Measurements from ENCODE around the gene OR2T34.
"Not testable (repeated sequence)": the region's sequence is repeated elsewhere in the genome, so short reads cannot be mapped to it uniquely, and the experiment has no call there.

OR2T34 gene

DNA sequence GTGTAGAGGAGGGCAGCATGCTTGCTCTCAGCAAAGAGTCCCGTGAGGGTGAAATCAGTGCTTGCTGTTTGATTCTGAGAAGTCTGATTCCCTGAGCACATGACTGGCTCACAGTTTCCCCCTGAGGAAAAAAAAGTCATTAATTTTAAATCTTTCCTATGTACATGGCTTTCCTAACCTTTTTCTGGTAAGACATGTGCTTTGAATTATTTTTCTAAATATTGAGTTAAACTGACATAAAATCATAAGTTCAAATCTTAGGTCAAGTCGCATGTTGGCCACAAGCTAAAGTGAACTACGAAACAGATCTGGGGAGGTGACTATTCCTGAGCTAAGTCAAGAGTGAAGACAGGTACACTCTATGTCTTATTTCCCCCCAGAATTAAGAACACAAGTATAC is at the start of gene OR2T34:
Gene OR2T34, minus strand, starts transcription at position 101 of the 400 bp plus-strand sequence. Its CDS starts 0 bp downstream, at position 101.
- DNase-seq: not testable (repeated sequence)

DNA sequence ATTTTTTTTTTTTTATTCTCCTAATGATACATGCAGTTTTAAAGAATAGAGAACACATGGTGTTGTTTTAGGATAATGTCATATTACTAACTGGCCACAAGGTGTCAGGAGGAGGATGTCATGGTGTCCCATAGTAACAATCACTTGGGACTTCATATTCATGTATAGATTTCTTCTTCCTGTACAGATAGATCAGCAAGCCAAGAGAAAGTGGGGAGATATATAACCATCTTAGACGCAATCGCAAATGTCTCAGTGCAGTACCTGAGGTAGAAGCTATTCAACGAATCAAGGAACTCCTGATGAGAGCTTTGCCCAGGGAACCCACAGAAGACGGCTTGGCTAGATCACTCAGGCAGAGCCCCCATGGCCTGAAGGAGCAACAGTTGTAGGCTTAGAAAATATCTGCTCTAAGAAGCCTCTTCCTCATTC is 48.0 kb upstream of the OR2T34 start:
- peak; percentile 60 for DNase-seq

- no peak for DNase-seq
Measured at GRCh38 chr1:248621770-248622169, 47.2 kb upstream of the OR2T34 start.

- DNase-seq: peak; percentile 67
Measured at GRCh38 chr1:248618878-248619277, 44.3 kb upstream of the OR2T34 start.

- no peak for DNase-seq
Measured at GRCh38 chr1:248618119-248618518, 43.6 kb upstream of the OR2T34 start.

DNA sequence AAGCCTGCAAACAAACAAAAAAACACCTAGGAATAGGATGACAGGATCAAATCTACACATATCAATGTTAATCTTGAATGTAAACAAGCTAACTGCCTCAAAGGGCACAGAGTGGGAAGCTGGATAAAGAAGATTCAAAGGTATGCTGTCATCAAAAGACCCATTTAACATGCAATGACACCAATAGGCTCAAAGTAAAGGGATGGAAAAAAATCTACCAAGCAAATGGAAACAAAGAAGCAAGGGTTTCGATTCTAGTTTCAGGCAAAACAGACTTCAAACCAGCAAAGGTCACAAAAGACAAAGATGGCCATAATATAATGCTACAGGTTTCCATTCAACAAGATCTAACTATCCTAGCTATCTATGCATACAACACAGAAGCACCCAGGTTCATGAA is 39.2 kb upstream of the OR2T34 start:
- no peak for DNase-seq

- no peak for DNase-seq
Measured at GRCh38 chr1:248611883-248612414, 37.4 kb upstream of the OR2T34 start.

- no peak for DNase-seq
Measured at GRCh38 chr1:248610301-248610700, 35.7 kb upstream of the OR2T34 start.

- DNase-seq: no peak
Measured at GRCh38 chr1:248599396-248599795, 24.8 kb upstream of the OR2T34 start.

DNA sequence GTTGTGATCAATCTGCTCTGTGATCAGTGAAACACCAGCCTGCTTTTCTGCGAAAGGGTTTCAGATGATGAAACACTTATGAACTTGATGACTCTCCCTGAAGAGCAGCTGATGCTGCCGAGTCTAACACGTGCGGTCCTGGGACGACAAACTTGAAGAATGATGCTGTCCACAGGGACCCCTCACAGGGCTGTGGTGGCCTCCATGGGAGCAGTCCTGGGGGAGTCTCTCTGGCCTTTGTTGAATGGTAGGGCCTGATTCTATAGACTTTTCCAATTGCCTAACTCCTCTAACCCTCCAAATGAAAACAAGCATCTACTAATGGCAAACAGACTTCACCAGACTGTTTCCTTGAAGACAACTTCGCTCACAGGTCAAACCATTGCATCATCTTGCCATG is 23.0 kb upstream of the OR2T34 start, which contains the start of gene OR2T10:
Gene OR2T10, minus strand, starts transcription at position 112 of the 400 bp plus-strand sequence. CDS start 3,932 bp downstream, outside the sequence.
- no peak for DNase-seq

GRCh38 chr1:248596615-248597014 is 22.1 kb upstream of the OR2T34 start:
- DNase-seq: peak; percentile 85

GRCh38 chr1:248593226-248593625 is 18.7 kb upstream of the OR2T34 start:
- DNase-seq: no peak

DNA sequence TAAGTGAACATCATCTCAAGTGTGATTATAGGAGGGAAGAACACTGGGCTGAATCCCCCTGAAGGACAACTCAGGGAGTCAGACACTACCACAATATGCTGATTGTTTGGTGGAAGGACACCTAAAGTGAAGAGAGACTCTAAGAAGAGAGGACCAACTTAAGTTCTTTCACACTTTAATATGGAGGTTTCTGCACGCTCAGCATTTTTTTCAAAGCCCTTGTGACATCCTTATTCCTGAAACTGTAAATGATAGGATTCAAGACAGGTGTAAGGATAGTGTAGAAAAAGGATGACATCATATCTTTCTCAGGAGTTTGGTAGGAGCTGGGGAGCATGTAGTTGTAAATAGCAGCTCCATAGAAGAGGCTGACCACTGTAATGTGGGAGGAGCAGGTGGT is 18.1 kb upstream of the OR2T34 start:
- DNase-seq: no peak

- no peak for DNase-seq
Measured at GRCh38 chr1:248590055-248590454, 15.5 kb upstream of the OR2T34 start.

DNA sequence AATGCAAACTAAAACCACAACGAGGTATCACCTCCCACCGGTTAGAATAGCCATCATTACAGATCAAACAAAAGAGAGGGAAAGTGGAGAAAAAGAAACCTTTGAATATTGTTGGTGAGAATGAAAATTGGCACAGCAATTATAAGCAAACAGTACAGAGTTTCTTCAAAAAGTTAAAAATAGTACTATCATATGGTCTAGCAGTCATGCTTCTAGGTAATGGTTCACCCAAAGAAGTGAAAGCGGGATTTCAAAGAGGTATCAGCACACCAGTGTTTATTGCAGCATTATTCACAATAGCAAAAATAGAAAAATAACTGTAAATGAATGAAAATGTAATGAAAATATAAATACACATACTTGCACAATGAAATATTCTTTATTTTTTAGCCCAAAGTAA is 14.8 kb upstream of the OR2T34 start:
- no peak for DNase-seq

DNA sequence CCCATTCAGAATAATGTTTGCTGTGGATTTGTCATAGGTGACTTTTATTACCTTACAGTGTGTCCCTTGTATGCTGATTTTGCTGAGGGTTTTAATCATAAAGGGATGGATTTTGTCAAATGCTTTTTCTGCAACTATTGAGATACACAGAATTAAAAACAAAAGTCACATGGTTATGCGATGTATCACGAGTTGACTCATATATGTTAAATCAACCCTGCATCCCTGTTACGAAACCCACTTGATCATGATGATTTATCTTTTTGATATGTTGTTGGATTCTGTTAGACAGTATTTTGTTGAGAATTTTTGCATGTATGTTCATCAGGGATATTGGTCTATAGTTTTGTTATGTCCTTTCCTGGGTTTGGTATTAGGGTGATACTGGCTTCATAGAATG is 10.7 kb upstream of the OR2T34 start:
- DNase-seq: no peak

- DNase-seq: peak; percentile 48
Measured at GRCh38 chr1:248576260-248576980, 1.9 kb upstream of the OR2T34 start.

GRCh38 chr1:248573856-248574255 is 701 bp downstream of the OR2T34 start:
- not testable (repeated sequence) for DNase-seq

- not testable (repeated sequence) for DNase-seq
Measured at GRCh38 chr1:248572049-248572448, 2.5 kb downstream of the OR2T34 start.

DNA sequence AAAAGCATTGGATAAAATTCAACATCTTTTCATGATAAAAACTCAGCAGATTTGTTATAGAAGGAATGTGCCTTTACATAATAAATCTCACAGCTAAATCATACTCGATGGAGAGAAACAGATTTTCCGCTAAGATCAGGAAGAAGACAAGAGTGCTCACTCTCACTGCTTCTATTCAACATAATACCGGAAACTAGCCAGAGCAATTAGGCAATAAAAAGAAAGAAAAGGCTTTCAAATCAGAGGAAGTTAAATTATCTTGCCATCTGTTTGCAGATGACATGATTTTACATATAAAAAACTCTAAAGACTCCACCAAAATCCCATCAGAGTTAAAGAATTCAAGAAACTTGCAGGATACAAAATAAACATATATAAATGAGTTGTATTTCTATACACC is 3.7 kb downstream of the OR2T34 start:
- DNase-seq: not testable (repeated sequence)

DNA sequence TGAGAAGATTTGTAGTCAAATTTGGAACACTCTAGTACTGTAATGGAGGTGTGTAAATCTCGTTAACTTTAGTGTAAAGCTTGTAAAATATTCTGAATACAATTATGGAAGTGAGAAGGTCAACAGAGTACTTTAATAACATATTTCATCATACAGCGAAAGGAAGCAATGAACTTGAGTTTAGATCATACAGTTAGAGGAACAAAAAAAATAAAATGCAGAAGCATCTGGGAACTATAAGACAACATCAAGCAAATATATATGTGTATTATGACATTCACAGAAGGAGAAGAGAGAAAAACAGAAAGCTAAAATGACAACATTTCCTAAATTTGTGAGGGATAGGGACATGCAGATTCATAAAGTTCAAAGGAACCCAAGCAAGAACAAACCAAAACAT is 5.5 kb downstream of the OR2T34 start:
- peak; percentile 52 for DNase-seq

- not testable (repeated sequence) for DNase-seq
Measured at GRCh38 chr1:248565530-248566373, 8.8 kb downstream of the OR2T34 start.

DNA sequence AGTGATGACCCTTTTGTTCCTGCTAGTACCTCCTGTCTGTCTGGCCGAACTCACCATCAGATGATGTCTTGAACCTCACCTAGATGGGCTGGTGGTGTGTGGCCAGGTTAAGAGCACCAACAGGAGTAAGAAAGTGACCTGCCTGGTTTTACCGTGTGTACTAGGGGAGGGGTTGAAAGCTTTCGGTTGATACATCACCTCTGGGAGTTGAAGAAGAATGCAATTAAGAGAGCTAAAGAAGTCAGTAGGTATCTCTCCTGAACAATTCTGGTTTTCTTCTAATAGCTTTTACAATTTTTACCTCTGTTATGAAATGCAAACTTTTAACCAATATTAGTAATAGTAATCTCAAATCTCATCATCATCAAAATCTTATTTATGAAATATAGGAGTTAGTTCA is 11.9 kb downstream of the OR2T34 start, which contains the start of gene OR2T29:
Gene OR2T29, minus strand, starts transcription at position 101 of the 400 bp plus-strand sequence. CDS start 3,281 bp downstream, outside the sequence.
- not testable (repeated sequence) for DNase-seq
